Activated B cell treated with CpG ODN at 0.5 μM for 24 hours (primary cell): ENCODE data around the gene DCLRE1B. TPM values are rescaled to one million over a fixed set of nuclear protein-coding genes. Genes with fewer than 3 reads are reported as not detected.

Experiments used
- ATAC-seq: fragments of 200-7000 bp; cut with Tn5 transposase; one replicate; pipeline ENCODE4 v1.10.0; 2021; ENCODE audit warnings: low read depth, mild to moderate bottlenecking, moderate library complexity
- CTCF ChIA-PET: fragments of 350-600 bp; sonication (Branson Sonifier 250); formaldehyde crosslinking; loops from one replicate; lab custom pipeline; 2021; ENCODE audit warnings: antibody characterized with exemption; lab: Charles Lee
- POLR2A ChIA-PET: fragments of 350-600 bp; sonication (Branson Sonifier 250); formaldehyde crosslinking; loops from one replicate; lab custom pipeline; 2021; ENCODE audit warnings: antibody characterized with exemption; lab: Charles Lee
- DNase-seq: peaks from one replicate; pipeline ENCODE4 v3.0.0; 2022
- H3K27ac Mint-ChIP-seq: one replicate; pipeline ENCODE4 v1.8.0; 2020; ENCODE audit warnings: mixed read lengths
- H3K27me3 Mint-ChIP-seq: one replicate; pipeline ENCODE4 v1.8.0; 2021; ENCODE audit warnings: mixed read lengths
- H3K36me3 Mint-ChIP-seq: one replicate; pipeline ENCODE4 v1.8.0; 2021; ENCODE audit warnings: low read depth, mixed read lengths
- H3K4me1 Mint-ChIP-seq: one replicate; pipeline ENCODE4 v1.8.0; 2021; ENCODE audit warnings: mixed read lengths
- H3K4me3 Mint-ChIP-seq: one replicate; pipeline ENCODE4 v1.8.0; 2020; ENCODE audit warnings: mild to moderate bottlenecking, mixed read lengths
- H3K9me3 Mint-ChIP-seq: one replicate; pipeline ENCODE4 v1.8.0; 2020; ENCODE audit warnings: mixed read lengths
- intact Hi-C: fragments of 100-400 bp; cut with micrococcal nuclease; formaldehyde crosslinking; loops from one replicate; pipeline ENCODE4 v1.15.1; 2024
- total RNA-seq: library from RNA; stranded (reverse); gene quantifications from 2 replicates; pipeline ENCODE4 v1.2.3, GENCODE V29; 2022
- TF ChIP-seq, protein P1 (sequence below): fragments of 200-600 bp; IDR thresholded peaks from one replicate; pipeline ENCODE4 v1.8.0; 2022; ENCODE audit warnings: antibody characterized with exemption, mild to moderate bottlenecking

The DCLRE1B gene
- total RNA-seq, 1 donor from 2014 or later, result 5.4 TPM

- Mint-ChIP-seq H3K4me1 (peaks cover 20% of the 10 kb centered on the region), H3K27ac (no peak overlapping the region), H3K4me3 (no peak overlapping the region), H3K9me3 (no peaks in the 10 kb centered on the region), H3K36me3 (peaks cover 1% of the 10 kb centered on the region), H3K27me3 (no peaks in the 10 kb centered on the region)
- DNase-seq (no peak), ATAC-seq (no peak)
- CTCF ChIA-PET, result no interaction called here
- intact Hi-C loops, result no loop called here
- TF ChIP-seq, protein P1, sequence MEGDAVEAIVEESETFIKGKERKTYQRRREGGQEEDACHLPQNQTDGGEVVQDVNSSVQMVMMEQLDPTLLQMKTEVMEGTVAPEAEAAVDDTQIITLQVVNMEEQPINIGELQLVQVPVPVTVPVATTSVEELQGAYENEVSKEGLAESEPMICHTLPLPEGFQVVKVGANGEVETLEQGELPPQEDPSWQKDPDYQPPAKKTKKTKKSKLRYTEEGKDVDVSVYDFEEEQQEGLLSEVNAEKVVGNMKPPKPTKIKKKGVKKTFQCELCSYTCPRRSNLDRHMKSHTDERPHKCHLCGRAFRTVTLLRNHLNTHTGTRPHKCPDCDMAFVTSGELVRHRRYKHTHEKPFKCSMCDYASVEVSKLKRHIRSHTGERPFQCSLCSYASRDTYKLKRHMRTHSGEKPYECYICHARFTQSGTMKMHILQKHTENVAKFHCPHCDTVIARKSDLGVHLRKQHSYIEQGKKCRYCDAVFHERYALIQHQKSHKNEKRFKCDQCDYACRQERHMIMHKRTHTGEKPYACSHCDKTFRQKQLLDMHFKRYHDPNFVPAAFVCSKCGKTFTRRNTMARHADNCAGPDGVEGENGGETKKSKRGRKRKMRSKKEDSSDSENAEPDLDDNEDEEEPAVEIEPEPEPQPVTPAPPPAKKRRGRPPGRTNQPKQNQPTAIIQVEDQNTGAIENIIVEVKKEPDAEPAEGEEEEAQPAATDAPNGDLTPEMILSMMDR, result no peak
- POLR2A ChIA-PET, result no interaction called here
Measured at GRCh38 chr1:113879739-113880038, 25.4 kb upstream of the DCLRE1B start.

GRCh38 chr1:113881661-113882060 lies 23.5 kb upstream of the DCLRE1B start:
- POLR2A ChIA-PET, result no interaction called here
- Mint-ChIP-seq H3K4me3 (no peak overlapping the region), H3K27ac (no peak overlapping the region), H3K9me3 (no peaks in the 10 kb centered on the region), H3K36me3 (peaks cover 1% of the 10 kb centered on the region), H3K4me1 (peaks cover 10% of the 10 kb centered on the region), H3K27me3 (no peaks in the 10 kb centered on the region)
- ATAC-seq, result no peak
- CTCF ChIA-PET, result no interaction called here
- TF ChIP-seq, protein P1, result no peak
- intact Hi-C loops, result no loop called here
- DNase-seq, result no peak

DNA sequence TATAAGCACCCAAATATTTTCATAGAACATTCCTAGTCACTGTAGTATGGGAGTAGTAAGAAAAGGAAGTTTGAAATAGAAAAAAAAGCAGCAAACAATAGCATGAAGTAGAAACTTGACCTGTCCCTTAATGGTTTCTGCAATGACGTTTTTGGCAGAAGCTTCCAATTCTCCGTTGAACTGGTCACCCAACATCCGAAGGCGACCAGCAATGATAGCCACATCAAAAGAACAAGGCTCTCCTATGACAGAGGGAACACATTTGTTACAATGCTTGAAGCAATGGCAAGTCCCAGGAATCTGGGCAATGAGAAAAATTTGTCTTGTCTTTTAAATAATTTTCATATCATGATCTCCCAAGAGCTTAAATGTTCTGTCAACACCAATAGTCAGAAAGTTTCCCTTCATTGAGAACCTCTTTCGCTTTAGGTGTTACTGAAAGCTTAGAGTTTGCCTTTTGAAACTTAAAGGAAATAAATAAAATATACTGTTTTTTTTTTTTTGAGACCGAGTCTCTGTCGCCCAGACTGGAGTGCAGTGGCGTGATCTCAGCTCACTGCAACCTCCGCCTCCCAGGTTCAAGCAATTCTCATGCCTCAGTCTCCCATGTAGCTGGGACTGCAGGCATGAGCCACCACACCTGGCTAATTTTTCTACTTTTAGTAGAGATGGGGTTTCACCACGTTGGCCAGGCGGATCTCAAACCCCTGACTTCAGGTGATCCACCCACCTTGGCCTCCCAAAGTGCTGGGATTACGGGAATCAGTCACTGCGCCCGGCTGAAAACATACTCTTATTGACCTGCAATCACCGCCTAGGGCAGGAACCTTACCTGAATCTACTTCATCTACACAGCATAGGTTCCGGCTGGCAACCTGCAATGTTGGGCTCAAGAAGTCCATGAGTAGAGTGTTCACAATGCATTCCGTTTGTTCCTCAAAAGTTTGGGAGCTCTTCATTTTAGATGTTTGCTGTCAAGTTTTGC lies 18.4 kb upstream of the DCLRE1B start:
- Mint-ChIP-seq H3K27me3 (no peaks in the 10 kb centered on the region), H3K4me1 (peaks cover 5% of the 10 kb centered on the region), H3K9me3 (no peaks in the 10 kb centered on the region), H3K4me3 (no peak overlapping the region), H3K36me3 (peaks cover 1% of the 10 kb centered on the region), H3K27ac (no peak overlapping the region)
- DNase-seq, result no peak
- TF ChIP-seq, protein P1, result no peak
- ATAC-seq, result no peak
- ChIA-PET POLR2A (interaction anchor here (0.7 to 1.2 kb wide), 2 partner anchors 11 to 90 kb away, joined by 3 to 5 read pairs; no protein-coding TSS in a partner anchor), CTCF (no interaction called here)
- intact Hi-C loops, result no loop called here

GRCh38 chr1:113887402-113888175 lies 17.5 kb upstream of the DCLRE1B start, which contains the start of gene BCL2L15:
BCL2L15 (minus strand) TSS chr1:113887581; CDS start chr1:113887375, 206 bp downstream.
- DNase-seq (no peak), ATAC-seq (no peak)
- Mint-ChIP-seq H3K9me3 (no peaks in the 10 kb centered on the region), H3K27me3 (no peaks in the 10 kb centered on the region), H3K4me1 (peaks cover 5% of the 10 kb centered on the region), H3K4me3 (no peak within 1 kb of the TSS), H3K27ac (no peak within 1 kb of the TSS), H3K36me3 (peaks cover 1% of the 10 kb centered on the region)
- intact Hi-C loops, result no loop called here
- CTCF ChIA-PET, result no interaction called here
- POLR2A ChIA-PET, result no interaction called here
- TF ChIP-seq, protein P1, result no peak

- DNase-seq (no peak), ATAC-seq (no peak)
- CTCF ChIA-PET, result no interaction called here
- POLR2A ChIA-PET, result no interaction called here
- TF ChIP-seq, protein P1, result no peak
- peaks cover 22% of the 10 kb centered on the region for H3K36me3 Mint-ChIP-seq
- intact Hi-C loops, result no loop called here
- H3K27me3 Mint-ChIP-seq, result no peaks in the 10 kb centered on the region
- no peaks in the 10 kb centered on the region for H3K9me3 Mint-ChIP-seq
- no peak overlapping the region for H3K4me3 Mint-ChIP-seq
- H3K4me1 Mint-ChIP-seq, result no peaks in the 10 kb centered on the region
- H3K27ac Mint-ChIP-seq, result no peak overlapping the region
Measured at GRCh38 chr1:113890816-113891215, 14.3 kb upstream of the DCLRE1B start.
